A172 (cell line): Measurements from ENCODE around the gene OR4C45. TPM values are rescaled to one million over a fixed set of nuclear protein-coding genes. Genes with fewer than 3 reads are reported as not detected.

Experiments
- total RNA-seq: library from RNA; depleted of rRNA; stranded (reverse); fragments of >200 nt; shearing (Covaris generic); gene quantifications from 2 replicates; pipeline ENCODE4 v1.2.3, GENCODE V29; 2014; rRNA removed

OR4C45 gene
- total RNA-seq, 1 experiment from 2014 or later, result not detected

Other genes starting within 250 kb of the OR4C45 start
- gene OR4C13, start 80.5 kb upstream of the OR4C45 start, total RNA-seq, result not detected in 2 replicates
- gene OR4C12, start 50.3 kb upstream of the OR4C45 start, total RNA-seq, result not detected in 2 replicates